Fibroblast of the aortic adventitia (primary cell): ENCODE data around the gene SHC4. TPM values are rescaled to one million over a fixed set of nuclear protein-coding genes. Genes with fewer than 3 reads are reported as not detected.

ENCODE experiments used
- DNase-seq: peaks from one replicate; pipeline ENCODE4 v3.0.0-alpha.2; 2010; ENCODE audit warnings: low read depth
- H3K4me3 ChIP-seq: 2 replicates; pipeline ENCODE4 v1.5.1; 2011; ENCODE audit warnings: low read depth, mild to moderate bottlenecking, control low read depth, low read length, moderate library complexity
- CTCF ChIP-seq: IDR thresholded peaks from 2 replicates; pipeline ENCODE4 v1.5.1; 2011; ENCODE audit warnings: mild to moderate bottlenecking, low read length, control low read depth, inconsistent platforms; ENCODE audit not compliant: insufficient read depth
- total RNA-seq: library from RNA; depleted of rRNA; stranded (reverse); fragments of >200 nt; gene quantifications from 2 replicates; pipeline ENCODE4 v1.2.3, GENCODE V29; 2012; ENCODE audit warnings: low replicate concordance

Gene SHC4
- total RNA-seq: 1.8 and 2.2 TPM in 2 replicates

GRCh38 chr15:48963524-48964113, at the start of gene SHC4:
Gene SHC4 (minus strand): TSS chr15:48963919. CDS start chr15:48963015, 904 bp downstream.
- H3K4me3 ChIP-seq: peak within 1 kb of the TSS; percentile 78
- TF ChIP-seq CTCF: peak; percentile 46
- peak; percentile 88 for DNase-seq

- no peak for TF ChIP-seq CTCF
- no peak overlapping the region for H3K4me3 ChIP-seq
- DNase-seq: no peak
These were observed 35.6 kb upstream of the SHC4 start for GRCh38 chr15:48999314-48999713.

GRCh38 chr15:48996276-48996675, 32.6 kb upstream of the SHC4 start:
- no peak for DNase-seq
- no peak for TF ChIP-seq CTCF
- no peak overlapping the region for H3K4me3 ChIP-seq

- no peak for TF ChIP-seq CTCF
- DNase-seq: peak; percentile 28
- no peak overlapping the region for H3K4me3 ChIP-seq
These were observed 29.7 kb upstream of the SHC4 start for GRCh38 chr15:48993380-48993779.

GRCh38 chr15:48992545-48992944, 28.8 kb upstream of the SHC4 start:
- no peak for DNase-seq
- no peak for TF ChIP-seq CTCF
- no peak overlapping the region for H3K4me3 ChIP-seq

GRCh38 chr15:48992096-48992495, 28.4 kb upstream of the SHC4 start:
- H3K4me3 ChIP-seq: no peak overlapping the region
- DNase-seq: no peak
- TF ChIP-seq CTCF: no peak

GRCh38 chr15:48989170-48989569, 25.5 kb upstream of the SHC4 start:
- no peak for DNase-seq
- no peak overlapping the region for H3K4me3 ChIP-seq
- no peak for TF ChIP-seq CTCF
